Thyroid gland (tissue), 4 donors: ENCODE data around the gene MLLT1. TPM values are rescaled to one million over a fixed set of nuclear protein-coding genes. Genes with fewer than 3 reads are reported as not detected.

Experiments
- DNase-seq, 2 donors: peaks; one replicate each; pipeline ENCODE4 v3.0.0-alpha.2; 2019
- H3K27ac ChIP-seq, 3 donors: fragments of 200-600 bp; sonication (generic); 1 replicate in 2 of 3; 2 replicates in 1 of 3; pipeline ENCODE4 v1.5.1; 2016 to 2019; ENCODE audit warnings: mild to moderate bottlenecking in 1 of 3, moderate library complexity in 1 of 3
- H3K27me3 ChIP-seq: fragments of 200-600 bp; sonication (generic); one replicate; pipeline ENCODE4 v1.5.1; 2019
- H3K36me3 ChIP-seq, 2 donors: fragments of 200-600 bp; sonication (generic); one replicate each; pipeline ENCODE4 v1.5.1; 2016 to 2019
- H3K4me1 ChIP-seq, 2 donors: fragments of 200-600 bp; sonication (generic); one replicate each; pipeline ENCODE4 v1.5.1; 2017 to 2019
- H3K4me3 ChIP-seq, 3 donors: fragments of 200-600 bp; sonication (generic); replicated peaks in 1 of 3; 1 replicate in 2 of 3; 2 replicates in 1 of 3; pipeline ENCODE4 v1.5.1; 2016; ENCODE audit warnings: mild to moderate bottlenecking in 1 of 3
- H3K9me3 ChIP-seq: fragments of 200-600 bp; sonication (generic); one replicate; pipeline ENCODE4 v1.5.1; 2017
- CTCF ChIP-seq, 6 experiments: fragments of 200-600 bp in 3 of 6; fragments of 450-650 bp in 3 of 6; sonication (generic) in 3 of 6; IDR thresholded peaks; one replicate each; pipeline ENCODE4 v1.5.1; 2016 to 2019; ENCODE audit warnings: antibody characterized with exemption in 6 of 6, mild to moderate bottlenecking in 2 of 6, inconsistent platforms in 1 of 6, moderate library complexity in 1 of 6
- POLR2A ChIP-seq, 2 donors: fragments of 450-650 bp; IDR thresholded peaks; one replicate each; pipeline ENCODE4 v1.6.1; 2017; ENCODE audit warnings: antibody characterized with exemption in 2 of 2, mild to moderate bottlenecking in 2 of 2, moderate library complexity in 1 of 2
- WGBS, 2 donors: methylation state at CpG; one replicate each; pipeline ENCODE4 v1.1.5; 2017; 5-methylcytosine and 5-hydroxymethylcytosine counted together
- intact Hi-C: fragments of 100-400 bp; cut with DNase I; formaldehyde crosslinking; loops from one replicate; pipeline ENCODE4 v1.15.1; 2023
- total RNA-seq, 4 donors: library from RNA; depleted of rRNA; stranded (reverse); fragments of >200 nt; gene quantifications; one replicate each; pipeline ENCODE4 v1.2.3, GENCODE V29; 2016

The MLLT1 gene
- total RNA-seq, 4 donors from 2014 or later = 19.2 to 35.0 (median 26.7) TPM

- no peak for TF ChIP-seq CTCF (IDR thresholded peaks at IDR 0.05)
- no peak for TF ChIP-seq POLR2A (IDR thresholded peaks at IDR 0.05)
- Histone ChIP-seq H3K4me1 (peaks cover 27 to 32% of the 10 kb centered on the region in 2 donors), H3K4me3 (no peak overlapping the region), H3K9me3 (no peaks in the 10 kb centered on the region), H3K27me3 (no peaks in the 10 kb centered on the region), H3K27ac (no peak overlapping the region), H3K36me3 (peaks cover 18 to 24% of the 10 kb centered on the region in 2 donors)
- intact Hi-C loops = loop anchor here (5.0 kb wide), 1 partner anchor 49 kb away; the partner anchor contains the start of gene MLLT1
- DNase-seq = no peak
- WGBS, 2 donors = 78 to 85% methylated on average over 6 to 7 of the region's 12 CpGs
Measured at GRCh38 chr19:6227936-6228325, 51.8 kb downstream of the MLLT1 start.

- Histone ChIP-seq H3K4me3 (no peak overlapping the region), H3K27ac (no peak overlapping the region), H3K9me3 (no peaks in the 10 kb centered on the region), H3K36me3 (peaks cover 18 to 26% of the 10 kb centered on the region in 2 donors), H3K4me1 (peaks cover 24 to 29% of the 10 kb centered on the region in 2 donors), H3K27me3 (no peaks in the 10 kb centered on the region)
- DNase-seq = no peak
- TF ChIP-seq POLR2A (IDR thresholded peaks at IDR 0.05) (no peak), CTCF (IDR thresholded peaks at IDR 0.05) (no peak)
- 90 to 91% methylated on average over 33 of the region's 33 CpGs for WGBS, 2 donors
- intact Hi-C loops = loop anchor here (5.0 kb wide), 1 partner anchor 50 kb away; the partner anchor contains the start of gene MLLT1
Measured at GRCh38 chr19:6227156-6227935, 52.4 kb downstream of the MLLT1 start.

GRCh38 chr19:6226444-6227155 is 53.2 kb downstream of the MLLT1 start:
- intact Hi-C loops = loop anchor here (5.0 kb wide), 1 partner anchor 51 kb away; the partner anchor contains the start of gene MLLT1
- peaks cover 18 to 27% of the 10 kb centered on the region in 2 donors for H3K4me1 ChIP-seq
- no peaks in the 10 kb centered on the region for H3K9me3 ChIP-seq
- H3K36me3 ChIP-seq = peaks cover 26 to 33% of the 10 kb centered on the region in 2 donors
- no peak overlapping the region for H3K27ac ChIP-seq
- H3K4me3 ChIP-seq = no peak overlapping the region
- no peak for DNase-seq
- H3K27me3 ChIP-seq = no peaks in the 10 kb centered on the region
- TF ChIP-seq POLR2A (IDR thresholded peaks at IDR 0.05) (no peak), CTCF (IDR thresholded peaks at IDR 0.05) (no peak)
- 91 to 96% methylated on average over 27 to 28 of the region's 28 CpGs for WGBS, 2 donors

- TF ChIP-seq CTCF (IDR thresholded peaks at IDR 0.05) (no peak), POLR2A (IDR thresholded peaks at IDR 0.05) (no peak)
- H3K36me3 ChIP-seq = peaks cover 28 to 36% of the 10 kb centered on the region in 2 donors
- no peaks in the 10 kb centered on the region for H3K9me3 ChIP-seq
- WGBS, 2 donors = 90 to 94% methylated on average over 12 of the region's 12 CpGs
- intact Hi-C loops = loop anchor here (5.0 kb wide), 1 partner anchor 51 kb away; the partner anchor contains the start of gene MLLT1
- H3K27ac ChIP-seq = no peak overlapping the region
- H3K4me3 ChIP-seq = no peak overlapping the region
- no peaks in the 10 kb centered on the region for H3K27me3 ChIP-seq
- H3K4me1 ChIP-seq = peaks cover 19 to 27% of the 10 kb centered on the region in 2 donors
- no peak for DNase-seq
Measured at GRCh38 chr19:6226012-6226411, 53.8 kb downstream of the MLLT1 start.
